ENCODE results near the gene SRGAP2.
A peak's percentile ranks its signal among the peaks of the same experiment; 100 is the strongest.
"Not testable (repeated sequence)": the region's sequence is repeated elsewhere in the genome, so short reads cannot be mapped to it uniquely, and the experiment has no call there.

The SRGAP2 gene

GRCh38 chr1:206186826-206187225 is 16.5 kb upstream of the SRGAP2 start:
- DNase-seq (ENCODE audit: low read depth); H3K4me3 ChIP-seq (ENCODE audit: low read depth, low read length): not testable (repeated sequence)

- H3K4me3 ChIP-seq (ENCODE audit: low read depth, low read length), result not testable (repeated sequence)
Measured at GRCh38 chr1:206195182-206195581, 8.2 kb upstream of the SRGAP2 start.

GRCh38 chr1:206196748-206197424 is 6.5 kb upstream of the SRGAP2 start:
- peak; percentile 27 for DNase-seq (ENCODE audit: low read depth)
- not testable (repeated sequence) for H3K4me3 ChIP-seq (ENCODE audit: low read depth, low read length)

More at GRCh38 chr1:206195182-206195581, 8.2 kb upstream of the SRGAP2 start:
- not testable (repeated sequence) for DNase-seq (ENCODE audit: low read depth)

GRCh38 chr1:206202789-206203363 is 465 bp upstream of the SRGAP2 start, which contains the start of gene FAM72A:
FAM72A (minus strand) TSS chr1:206202839; CDS start chr1:206202025, 814 bp downstream.
- H3K4me3 ChIP-seq (ENCODE audit: low read depth, low read length), result peak within 1 kb of the TSS; percentile 51
- DNase-seq (ENCODE audit: low read depth), result peak; percentile 100

GRCh38 chr1:206204159-206204511 is 794 bp downstream of the SRGAP2 start:
- peak overlapping the region; percentile 45 for H3K4me3 ChIP-seq (ENCODE audit: low read depth, low read length)
- not testable (repeated sequence) for DNase-seq (ENCODE audit: low read depth)

GRCh38 chr1:206204871-206205270 is 1.5 kb downstream of the SRGAP2 start:
- peak overlapping the region; percentile 49 for H3K4me3 ChIP-seq (ENCODE audit: low read depth, low read length)
- not testable (repeated sequence) for DNase-seq (ENCODE audit: low read depth)

GRCh38 chr1:206205569-206205968 is 2.2 kb downstream of the SRGAP2 start:
- not testable (repeated sequence) for H3K4me3 ChIP-seq (ENCODE audit: low read depth, low read length); DNase-seq (ENCODE audit: low read depth)

- DNase-seq (ENCODE audit: low read depth); H3K4me3 ChIP-seq (ENCODE audit: low read depth, low read length): not testable (repeated sequence)
Measured at GRCh38 chr1:206210802-206211201, 7.5 kb downstream of the SRGAP2 start.

GRCh38 chr1:206215600-206216392 is 12.5 kb downstream of the SRGAP2 start:
- not testable (repeated sequence) for H3K4me3 ChIP-seq (ENCODE audit: low read depth, low read length); DNase-seq (ENCODE audit: low read depth)

- H3K4me3 ChIP-seq (ENCODE audit: low read depth, low read length); DNase-seq (ENCODE audit: low read depth): not testable (repeated sequence)
Measured at GRCh38 chr1:206218285-206218684, 14.9 kb downstream of the SRGAP2 start.

- DNase-seq (ENCODE audit: low read depth), result not testable (repeated sequence)
Measured at GRCh38 chr1:206218765-206219164, 15.4 kb downstream of the SRGAP2 start.

GRCh38 chr1:206219514-206220331 is 16.4 kb downstream of the SRGAP2 start:
- not testable (repeated sequence) for DNase-seq (ENCODE audit: low read depth); H3K4me3 ChIP-seq (ENCODE audit: low read depth, low read length)

More at GRCh38 chr1:206218765-206219164, 15.4 kb downstream of the SRGAP2 start:
- not testable (repeated sequence) for H3K4me3 ChIP-seq (ENCODE audit: low read depth, low read length)

GRCh38 chr1:206220332-206221000 is 17.1 kb downstream of the SRGAP2 start:
- not testable (repeated sequence) for DNase-seq (ENCODE audit: low read depth); H3K4me3 ChIP-seq (ENCODE audit: low read depth, low read length)

- H3K4me3 ChIP-seq (ENCODE audit: low read depth, low read length), result not testable (repeated sequence)
Measured at GRCh38 chr1:206221585-206221984, 18.2 kb downstream of the SRGAP2 start.

GRCh38 chr1:206224190-206224776 is 20.9 kb downstream of the SRGAP2 start:
- H3K4me3 ChIP-seq (ENCODE audit: low read depth, low read length); DNase-seq (ENCODE audit: low read depth): not testable (repeated sequence)

More at GRCh38 chr1:206221585-206221984, 18.2 kb downstream of the SRGAP2 start:
- not testable (repeated sequence) for DNase-seq (ENCODE audit: low read depth)

- H3K4me3 ChIP-seq (ENCODE audit: low read depth, low read length); DNase-seq (ENCODE audit: low read depth): not testable (repeated sequence)
Measured at GRCh38 chr1:206225386-206225785, 22.0 kb downstream of the SRGAP2 start.

GRCh38 chr1:206226886-206227285 is 23.5 kb downstream of the SRGAP2 start:
- not testable (repeated sequence) for DNase-seq (ENCODE audit: low read depth); H3K4me3 ChIP-seq (ENCODE audit: low read depth, low read length)

GRCh38 chr1:206229286-206229685 is 25.9 kb downstream of the SRGAP2 start:
- not testable (repeated sequence) for DNase-seq (ENCODE audit: low read depth); H3K4me3 ChIP-seq (ENCODE audit: low read depth, low read length)
